GM15510 (cell line): ENCODE measurements around the gene PSMD6.

ENCODE experiments used
- POLR2A ChIP-seq: IDR thresholded peaks from 3 replicates; pipeline ENCODE4 v1.6.1; 2011; ENCODE audit warnings: borderline replicate concordance; ENCODE audit not compliant: insufficient read length; ENCODE audit errors: extremely low read depth

PSMD6 gene

DNA sequence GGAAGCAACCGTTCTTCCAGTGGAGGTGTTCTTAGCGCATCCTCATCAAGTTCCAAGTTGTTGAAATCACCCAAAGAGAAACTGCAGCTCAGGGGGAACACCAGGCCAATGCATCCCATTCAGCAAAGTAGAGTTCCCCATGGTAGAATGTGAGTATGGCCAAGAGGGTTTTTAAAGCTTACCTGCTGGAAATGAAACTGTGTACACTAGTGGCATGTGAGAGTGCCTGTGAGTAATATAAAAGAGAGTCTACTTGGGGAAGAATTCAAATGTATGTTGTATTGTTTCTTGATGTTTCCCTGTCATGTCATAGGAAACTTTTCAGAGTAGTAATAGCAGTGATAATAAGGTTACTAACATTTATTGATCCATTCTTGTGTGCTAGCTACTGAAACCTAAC is 43.3 kb downstream of the PSMD6 start:
- no peak for TF ChIP-seq POLR2A

DNA sequence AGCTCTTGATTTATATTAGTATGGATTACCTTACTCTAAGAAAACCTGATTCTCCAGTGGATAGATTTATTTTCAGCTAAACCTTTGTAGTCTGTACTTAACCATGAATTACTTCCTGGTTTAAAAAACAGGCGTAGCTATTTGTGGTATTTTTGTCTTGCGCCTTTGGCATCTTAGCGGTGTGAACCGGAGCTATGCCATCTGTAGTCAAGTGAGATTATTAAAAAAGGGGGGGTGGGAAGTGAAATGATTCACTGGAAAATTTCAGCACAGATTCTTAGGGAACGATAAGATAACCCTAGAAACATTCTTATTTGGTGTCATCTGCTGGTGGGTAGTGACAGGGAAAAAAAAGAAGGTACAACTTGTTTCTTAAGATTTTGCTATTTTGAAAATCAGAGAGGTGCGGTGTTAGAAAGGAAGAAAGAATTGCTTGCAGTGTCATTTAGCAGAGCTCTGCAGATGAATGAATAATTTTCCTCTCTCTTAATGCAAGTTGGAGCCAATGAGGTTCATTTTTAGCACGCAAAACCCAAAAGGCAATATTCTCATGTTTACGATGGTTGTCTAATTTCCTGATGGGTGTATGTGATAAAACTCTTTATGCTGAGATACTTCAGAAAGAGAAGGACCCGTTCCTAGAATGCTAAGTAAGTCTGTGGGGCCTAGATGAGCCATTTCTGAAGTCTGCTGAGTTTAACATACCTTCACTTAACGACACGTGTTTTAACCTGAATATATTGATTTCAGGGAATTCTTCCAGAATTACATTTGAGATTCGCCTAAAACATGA is 44.0 kb downstream of the PSMD6 start:
- no peak for TF ChIP-seq POLR2A

DNA sequence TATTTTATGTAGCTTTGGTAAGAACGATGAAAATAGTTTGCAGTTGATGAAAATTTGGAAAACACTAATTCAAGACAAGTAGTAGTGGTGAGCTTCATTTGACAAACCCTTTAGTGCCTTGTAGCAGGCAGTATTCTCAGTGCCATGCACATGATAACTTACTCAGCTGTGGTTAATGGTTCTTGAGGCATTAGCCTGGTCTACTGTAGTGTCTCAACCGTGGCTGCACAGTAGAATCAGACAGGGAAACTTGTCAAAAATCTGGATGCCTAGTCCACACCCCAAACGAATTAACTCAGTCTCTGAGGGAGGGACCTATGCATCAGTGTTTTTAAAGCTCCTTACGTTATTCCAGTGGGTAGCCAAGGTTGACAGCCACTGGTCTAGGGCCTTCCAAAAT is 45.4 kb downstream of the PSMD6 start:
- TF ChIP-seq POLR2A = no peak

DNA sequence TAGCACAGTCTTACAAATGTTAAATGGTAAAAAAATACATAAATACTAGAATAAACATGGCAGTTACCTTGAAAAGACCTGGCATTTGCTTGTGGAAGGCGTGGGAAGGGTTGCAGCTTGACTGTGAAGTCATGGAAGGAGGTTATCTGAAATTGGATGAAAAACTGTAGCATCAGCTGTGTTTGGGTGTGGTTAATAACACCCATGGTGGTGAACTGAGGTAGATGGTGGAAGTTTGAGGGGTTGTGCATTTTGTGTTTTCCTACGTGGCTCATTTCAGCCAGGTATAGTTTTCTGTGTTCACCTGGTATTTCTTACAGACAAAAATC is 46.5 kb downstream of the PSMD6 start:
- TF ChIP-seq POLR2A = no peak

DNA sequence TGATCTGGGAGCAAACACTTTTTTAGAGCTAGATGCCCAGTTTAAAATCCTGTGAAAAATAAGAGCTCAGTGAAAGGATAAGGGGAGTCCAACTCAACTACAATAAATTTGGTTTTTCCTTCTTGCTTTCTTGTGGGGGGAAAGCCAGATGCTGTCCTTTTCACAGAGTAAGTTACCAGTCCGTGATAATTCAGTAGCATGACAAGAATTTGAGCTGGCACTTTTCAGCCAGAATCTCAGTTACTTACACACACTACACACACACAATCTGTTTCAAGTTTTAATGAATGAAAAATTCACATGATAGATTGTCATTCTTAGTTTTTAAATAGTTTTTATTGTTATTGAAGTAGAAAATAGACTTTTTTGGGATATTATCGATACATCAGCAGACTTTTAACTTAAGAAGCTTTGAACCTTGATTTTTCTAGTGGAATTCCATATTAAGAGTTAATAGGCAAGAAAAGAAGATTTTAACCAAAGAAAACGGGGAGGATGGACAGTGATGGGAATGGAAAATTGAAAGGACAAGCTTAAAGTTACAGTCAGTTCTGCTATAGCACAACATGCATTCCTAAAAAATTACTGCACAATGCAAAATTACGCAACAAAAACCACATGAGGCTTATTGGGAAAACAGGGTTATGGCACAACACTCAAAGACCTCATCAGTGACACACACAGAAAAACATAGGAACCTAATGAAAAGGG is 47.0 kb downstream of the PSMD6 start:
- no peak for TF ChIP-seq POLR2A

DNA sequence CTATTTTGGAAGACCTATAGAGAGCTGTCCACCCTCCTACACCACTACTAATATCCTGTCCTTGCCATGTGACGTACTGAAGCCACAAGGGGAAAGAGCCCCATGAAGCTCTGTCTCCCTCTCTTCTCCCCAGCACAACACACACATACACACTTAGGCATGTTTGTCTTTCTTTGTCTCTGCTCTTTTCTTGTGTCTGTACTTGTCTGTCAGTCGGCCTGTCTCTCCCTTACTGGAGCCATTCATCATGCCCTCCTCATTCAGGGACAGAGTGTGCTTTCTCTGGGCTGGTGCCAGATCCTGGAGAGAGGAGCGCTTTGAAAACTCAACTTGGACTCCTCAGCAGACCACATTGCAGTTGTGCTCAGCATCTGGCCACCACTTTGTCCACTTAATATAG is 47.6 kb downstream of the PSMD6 start:
- no peak for TF ChIP-seq POLR2A

DNA sequence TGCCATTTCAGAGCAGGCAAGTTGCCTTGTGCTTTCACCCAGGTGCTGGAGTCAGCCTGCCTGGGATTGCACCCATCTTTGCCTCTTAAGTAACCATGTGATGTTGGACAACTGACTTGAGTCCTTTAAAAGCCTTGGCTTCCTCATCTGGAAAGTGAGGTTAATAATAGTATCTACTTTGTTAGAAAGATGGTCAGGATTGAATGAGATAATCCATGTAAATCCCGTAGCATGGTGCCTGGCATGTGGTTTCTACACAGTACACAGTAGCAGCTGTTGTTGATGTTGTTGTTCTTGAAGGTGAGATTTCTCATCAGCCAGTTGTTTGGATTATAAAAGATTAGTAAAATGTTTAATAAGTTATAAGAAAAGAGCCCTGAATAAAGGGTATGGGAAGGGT is 48.8 kb downstream of the PSMD6 start:
- no peak for TF ChIP-seq POLR2A

DNA sequence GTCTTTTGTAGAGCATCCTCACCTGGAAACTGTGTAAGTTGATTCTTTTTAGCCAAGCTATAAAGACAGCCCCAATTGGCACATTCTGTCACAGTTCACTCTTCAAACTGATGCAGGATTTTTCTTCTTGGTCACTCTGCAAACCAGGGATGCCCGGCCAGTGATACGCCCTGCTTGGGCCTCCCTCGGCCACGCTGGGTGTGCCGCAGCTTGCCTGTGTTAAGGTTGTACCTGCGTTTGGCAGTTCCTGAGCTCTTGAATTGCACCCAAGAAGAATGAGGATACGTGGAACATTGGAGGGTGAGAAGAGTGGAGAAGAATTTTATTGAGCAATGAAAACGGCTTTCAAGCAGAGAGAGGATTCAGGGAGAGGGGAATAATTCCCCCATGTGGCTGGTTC is 49.9 kb downstream of the PSMD6 start:
- TF ChIP-seq POLR2A = no peak

DNA sequence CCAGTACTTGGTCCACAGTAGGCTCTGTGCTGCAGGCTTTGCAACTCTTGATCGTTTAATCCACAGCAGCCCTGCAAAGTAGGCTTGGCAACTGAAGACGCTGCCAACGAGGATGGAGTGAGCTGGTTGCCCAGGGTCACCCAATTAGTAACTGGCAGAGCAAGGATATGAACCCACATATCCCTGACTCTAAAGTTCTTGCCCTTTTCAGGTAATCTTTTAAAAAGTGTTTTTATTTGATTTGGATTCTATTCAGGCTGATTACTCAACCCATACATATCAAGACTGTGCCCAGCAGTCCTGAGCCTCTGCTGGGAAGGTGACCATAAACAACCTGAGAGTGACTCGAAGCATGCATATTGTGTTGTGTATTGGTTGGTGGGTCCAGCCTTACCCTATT is 50.3 kb downstream of the PSMD6 start:
- TF ChIP-seq POLR2A = no peak

DNA sequence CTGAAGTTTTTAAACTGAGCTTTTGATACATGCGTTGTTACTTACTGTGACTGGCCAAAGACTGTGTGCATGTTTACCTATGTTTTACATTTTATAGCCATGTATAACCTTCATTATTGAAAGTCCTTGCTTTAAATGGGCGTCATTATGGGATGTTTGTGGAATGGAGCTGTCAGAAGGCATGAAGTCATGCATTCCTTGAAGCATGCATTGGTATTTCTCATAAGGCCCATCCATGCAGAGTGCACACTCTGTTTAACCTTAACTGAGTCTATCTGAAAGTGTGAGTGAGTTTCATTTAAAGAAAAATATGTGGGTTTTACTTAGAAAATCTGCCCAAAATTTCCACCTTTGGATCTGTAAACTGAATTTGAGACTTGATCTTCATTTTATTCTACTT is 51.1 kb downstream of the PSMD6 start:
- no peak for TF ChIP-seq POLR2A

DNA sequence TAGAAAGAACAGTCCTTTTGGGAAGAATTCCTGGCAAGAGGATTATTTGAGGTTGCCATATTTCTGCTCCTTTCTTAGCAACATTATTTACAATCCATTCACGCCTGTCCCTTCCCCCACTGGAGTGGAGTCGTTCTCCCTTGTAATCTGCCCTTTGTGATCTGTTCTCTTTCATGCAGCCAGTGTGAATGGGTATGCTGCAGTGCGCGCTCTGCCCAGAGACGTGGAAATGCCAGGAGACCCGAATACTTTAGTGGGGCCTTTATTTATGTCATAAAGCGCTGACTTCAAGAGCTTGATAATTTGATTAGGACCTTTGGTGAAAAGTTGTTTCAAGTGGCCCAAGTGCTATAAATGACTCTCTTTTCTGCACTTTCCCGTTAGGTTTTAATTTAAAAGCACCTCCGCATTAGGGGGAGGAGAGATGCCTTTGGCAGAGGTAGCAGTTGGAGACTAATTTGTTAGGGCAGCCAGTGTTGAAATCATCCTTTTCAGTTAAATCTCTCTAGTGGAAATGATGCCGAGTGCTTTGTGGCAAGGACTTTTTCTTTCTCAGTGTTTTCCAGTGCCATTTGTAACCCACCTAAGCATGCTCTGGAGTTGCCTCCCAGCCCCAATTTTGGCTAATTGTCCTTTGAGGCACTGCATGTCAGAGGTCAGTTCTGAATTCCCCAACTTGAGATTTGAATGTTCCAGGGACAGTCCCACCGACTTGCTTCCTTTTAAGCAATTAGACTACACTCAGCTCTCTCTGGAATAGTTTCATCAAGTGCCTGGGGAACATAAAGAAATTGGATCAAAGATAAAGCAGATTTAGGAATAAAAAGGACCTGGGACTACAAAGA is 52.4 kb downstream of the PSMD6 start:
- no peak for TF ChIP-seq POLR2A

DNA sequence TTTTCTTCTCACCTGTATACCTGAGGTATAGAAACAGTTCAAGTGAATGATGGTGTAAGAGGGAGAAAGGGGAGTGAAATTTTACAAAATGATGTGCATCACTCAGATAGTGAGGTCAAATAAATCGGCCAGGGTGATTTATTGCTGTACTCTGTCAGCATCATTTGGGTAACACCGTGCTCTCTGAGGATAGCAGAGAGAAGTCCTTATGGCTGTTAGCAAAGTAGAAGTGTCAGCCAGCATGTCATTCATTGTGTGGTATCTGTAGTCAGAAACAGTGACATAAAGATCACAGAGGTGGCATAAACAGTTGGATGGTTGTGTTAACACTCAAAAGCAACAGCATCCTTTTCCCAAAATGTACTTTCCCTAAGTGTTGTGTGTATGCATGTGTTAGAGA is 53.4 kb downstream of the PSMD6 start:
- TF ChIP-seq POLR2A = no peak

DNA sequence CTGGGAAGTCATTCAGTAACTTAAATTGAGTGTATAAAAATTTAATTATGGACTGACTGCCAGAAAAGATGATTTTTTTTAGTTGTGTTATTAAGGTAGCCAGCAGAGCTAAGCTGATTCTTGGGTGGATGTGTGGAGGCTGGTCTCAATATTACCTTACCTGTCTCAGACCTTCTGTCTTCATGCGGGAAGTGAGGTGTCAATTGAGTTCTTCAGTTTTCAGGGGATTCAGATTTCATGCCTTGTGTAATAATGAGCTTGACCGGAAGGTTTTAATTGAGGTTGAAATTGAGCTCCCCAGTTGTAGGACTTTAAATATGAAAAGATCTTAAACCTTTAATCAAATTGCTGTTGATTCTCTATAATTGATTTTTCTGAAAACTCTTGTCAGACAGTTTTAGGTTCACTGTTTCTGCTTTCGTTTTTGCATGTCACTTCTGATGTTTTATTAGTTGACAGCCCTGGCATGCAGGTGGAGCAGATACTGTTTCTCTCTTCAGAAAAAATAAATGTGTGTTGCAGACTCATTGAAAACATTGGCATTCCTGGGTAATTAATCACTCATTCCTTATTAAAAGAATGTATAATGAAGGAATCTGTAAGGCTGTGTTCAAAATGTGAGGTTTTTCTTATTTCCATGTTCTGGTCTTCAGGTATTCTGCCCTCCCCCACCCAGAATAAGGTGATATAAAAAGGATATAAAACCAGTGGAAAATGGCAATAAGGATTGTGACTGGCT is 54.5 kb downstream of the PSMD6 start:
- TF ChIP-seq POLR2A = no peak

DNA sequence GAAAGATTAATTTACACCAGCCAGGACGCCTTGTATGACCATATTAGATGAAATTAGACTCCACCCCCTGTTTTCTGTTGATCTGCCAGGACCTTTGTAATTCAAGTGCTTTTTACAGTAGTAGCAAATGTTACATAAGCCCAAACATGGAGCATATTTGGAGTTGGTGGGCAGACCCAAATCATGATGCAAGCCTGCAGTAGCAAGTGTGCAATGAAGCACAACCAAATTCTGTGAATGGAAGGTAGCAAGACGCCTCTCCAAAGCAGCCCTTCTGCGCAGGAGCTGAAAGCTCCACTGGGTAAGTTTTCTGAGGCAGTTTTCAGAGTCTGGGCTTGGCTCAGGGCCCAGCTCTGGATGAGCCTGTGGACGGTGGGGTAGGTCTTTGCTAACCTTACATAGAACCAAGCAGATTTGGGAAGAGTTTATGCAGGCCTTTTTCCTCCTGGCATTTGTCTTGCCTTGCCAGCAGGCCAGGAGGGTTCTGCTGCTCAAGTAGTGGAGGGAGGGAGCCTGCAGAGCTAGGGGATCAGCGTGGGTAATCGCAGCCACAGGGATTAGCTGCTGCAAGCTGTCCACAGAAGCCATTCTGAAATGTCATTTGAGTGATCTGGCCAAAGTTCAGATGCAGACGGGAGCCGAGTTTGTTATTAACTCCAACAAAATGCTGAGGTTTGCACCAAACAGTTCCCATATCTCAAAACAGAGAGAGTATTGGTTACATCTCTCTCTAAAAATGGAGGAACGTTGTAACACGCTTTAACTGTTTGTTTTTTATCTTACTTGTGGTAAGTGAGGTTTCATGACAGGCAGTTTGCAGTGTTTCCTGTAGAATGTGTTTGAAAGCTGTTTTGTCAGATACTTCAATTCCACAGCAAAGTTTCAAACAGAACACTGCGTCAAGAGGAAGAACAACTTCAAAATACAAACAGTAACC is 55.4 kb downstream of the PSMD6 start:
- TF ChIP-seq POLR2A = no peak
